HL-60/S4 treated with phorbol 12-myristate 13-acetate at 8.2 ng/mL for 4 days and 3 days (cell line): Measurements from ENCODE around the gene GCAT.

Experiments
- in situ Hi-C: fragments of 300-500 bp; cut with MboI; formaldehyde crosslinking; loops from 2 replicates; pipeline ENCODE4 v1.15.0; 2022; ENCODE audit warnings: low sequenced_read_pairs

GCAT gene

DNA sequence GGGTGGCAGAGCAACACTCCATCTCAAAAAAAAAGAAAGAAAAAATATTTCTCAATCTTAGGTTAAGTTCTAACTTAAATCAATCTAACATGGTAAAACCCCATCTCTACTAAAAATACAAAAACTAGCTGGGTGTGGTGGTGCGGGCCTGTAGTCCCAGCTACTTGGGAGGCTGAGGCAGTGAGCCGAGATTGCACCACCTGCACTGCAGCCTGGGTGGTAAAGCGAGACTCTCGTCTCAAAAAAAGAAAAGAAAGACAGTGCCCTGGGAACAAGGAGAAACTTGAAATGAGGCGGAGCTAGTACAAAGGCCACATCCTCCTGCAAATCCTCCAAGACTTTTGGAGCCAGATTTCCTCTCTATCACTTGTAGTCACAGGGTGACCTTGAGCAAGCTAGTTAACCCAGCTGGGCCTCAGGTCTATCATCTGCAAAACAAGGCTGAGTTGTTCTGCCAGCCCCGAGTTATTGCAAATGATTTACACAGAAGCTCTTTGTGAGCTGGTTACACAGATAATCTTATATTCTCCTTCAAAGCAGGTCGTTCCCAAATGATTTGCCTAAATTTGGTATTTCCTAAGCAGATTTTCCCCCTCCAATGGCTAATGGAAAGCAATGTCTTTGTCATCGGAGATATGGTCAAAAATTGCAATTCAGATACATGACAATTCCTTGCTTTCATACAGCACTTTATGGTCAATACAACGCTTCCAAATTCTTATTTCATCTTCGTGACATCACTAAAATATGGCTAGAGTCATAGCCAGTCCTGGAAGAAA lies 34.5 kb downstream of the GCAT start:
- in situ Hi-C loops = no loop called here

DNA sequence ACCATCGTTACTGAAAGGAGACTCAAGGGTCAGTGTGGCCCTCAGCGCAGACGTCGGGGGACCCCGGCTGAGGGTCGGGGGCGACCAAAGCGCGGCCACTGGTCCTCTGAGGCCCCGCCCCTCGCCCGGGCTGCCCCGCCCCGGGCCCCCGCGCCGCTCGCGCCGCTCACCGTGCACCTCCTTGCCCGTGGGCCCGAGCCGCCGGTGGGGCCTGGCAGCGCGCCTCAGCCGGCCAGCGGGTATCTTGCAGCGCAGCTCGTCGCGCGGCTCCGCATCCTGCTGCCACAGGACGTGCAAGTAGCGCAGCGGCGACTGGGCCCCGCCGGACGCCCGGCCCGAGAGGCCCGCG lies 36.0 kb downstream of the GCAT start:
- in situ Hi-C loops = no loop called here

DNA sequence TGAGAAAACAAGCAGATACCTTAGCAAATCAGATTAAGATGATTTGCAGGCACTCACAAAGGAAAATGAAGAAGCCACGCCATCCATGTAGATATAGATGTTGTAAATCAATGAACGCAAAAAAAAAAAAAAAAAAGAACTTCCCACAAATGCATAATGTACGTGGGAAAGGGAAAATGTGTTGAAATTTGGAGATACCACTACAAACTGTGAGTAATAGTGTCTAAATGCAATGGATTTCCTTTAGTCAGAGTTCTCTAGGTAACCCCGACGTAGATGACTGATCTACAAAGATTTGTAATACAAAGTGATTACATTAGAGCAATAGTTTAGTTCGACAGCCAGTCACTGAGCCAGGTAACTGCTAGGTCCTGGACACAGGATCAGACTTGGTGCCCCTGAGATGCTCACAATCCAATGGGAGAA lies 37.2 kb downstream of the GCAT start:
- in situ Hi-C loops = no loop called here

DNA sequence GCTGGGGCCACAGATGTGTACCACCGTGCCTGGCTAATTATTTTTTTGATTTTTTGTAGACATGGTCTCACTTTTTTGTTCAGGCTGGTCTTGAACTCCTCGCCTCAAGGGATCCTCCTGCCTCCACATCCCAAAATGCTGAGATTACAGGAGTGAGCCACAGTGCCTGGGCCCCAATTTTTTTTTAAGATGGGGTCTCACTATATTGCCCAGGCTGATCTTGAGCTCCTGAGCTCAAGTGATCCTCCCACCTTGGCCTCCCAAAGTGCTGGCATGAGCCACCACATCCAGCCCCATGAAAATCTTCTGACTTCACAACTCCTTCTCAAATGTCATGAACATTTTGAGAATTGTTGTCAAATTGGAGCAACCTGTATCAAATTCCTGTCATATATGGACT lies 38.7 kb downstream of the GCAT start:
- in situ Hi-C loops = no loop called here

DNA sequence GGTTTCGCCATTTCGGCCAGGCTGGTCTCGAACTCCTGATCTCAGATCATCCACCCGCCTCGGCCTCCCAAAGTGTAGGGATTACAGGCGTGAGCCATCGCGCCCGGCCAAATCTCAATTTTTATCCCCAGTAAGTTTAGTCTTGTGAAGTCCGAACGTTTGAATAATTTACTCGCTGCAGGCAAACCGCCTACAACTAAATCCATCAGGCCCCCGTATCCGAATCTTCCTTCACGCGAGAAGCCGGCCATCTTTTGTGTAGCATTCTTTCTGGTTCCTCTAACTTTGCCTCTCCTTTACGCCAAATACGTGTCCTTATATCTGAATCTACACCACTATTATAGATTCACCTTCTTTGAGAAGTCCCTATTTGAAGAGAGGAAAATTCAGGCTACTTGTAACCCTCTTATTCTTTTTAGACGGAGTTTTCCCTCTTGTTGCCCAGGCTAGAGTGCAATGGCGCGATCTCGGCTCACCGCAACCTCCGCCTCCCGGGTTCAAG lies 40.9 kb downstream of the GCAT start:
- in situ Hi-C loops = no loop called here

DNA sequence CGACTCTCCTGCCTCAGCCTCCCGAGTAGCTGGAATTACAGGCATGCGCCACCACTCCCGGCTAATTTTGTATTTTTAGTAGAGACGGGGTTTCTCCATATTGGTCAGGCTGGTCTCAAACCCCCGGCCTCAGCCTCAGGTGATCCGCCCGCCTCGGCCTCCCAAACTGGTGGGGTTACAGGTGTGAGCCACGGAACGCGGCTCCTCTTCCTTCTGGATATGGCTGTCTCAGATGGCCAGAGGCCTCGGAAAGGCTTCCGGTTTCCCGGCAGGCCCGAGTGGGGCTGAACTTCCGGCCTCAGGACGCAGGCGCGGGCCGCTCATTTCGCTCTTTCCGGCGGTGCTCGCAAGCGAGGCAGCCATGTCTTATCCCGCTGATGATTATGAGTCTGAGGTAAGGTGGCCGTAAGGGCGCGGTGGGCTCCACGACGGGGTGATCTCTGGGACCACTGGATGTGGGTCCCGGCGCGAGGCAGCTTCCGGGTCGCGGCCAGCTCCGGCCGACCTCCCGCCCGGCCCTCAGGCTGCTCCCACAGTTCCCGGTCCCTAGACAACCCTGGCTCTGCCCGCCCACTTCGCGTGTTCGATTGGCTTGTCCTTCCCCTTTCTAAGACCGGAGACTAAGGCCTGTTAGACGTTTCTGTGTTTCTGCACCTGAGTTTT lies 41.5 kb downstream of the GCAT start, which contains the start of gene EIF3L:
Gene EIF3L, plus strand, starts transcription at position 331 of the 663 bp plus-strand sequence. Its CDS starts 31 bp downstream, at position 362.
- in situ Hi-C loops = no loop called here

DNA sequence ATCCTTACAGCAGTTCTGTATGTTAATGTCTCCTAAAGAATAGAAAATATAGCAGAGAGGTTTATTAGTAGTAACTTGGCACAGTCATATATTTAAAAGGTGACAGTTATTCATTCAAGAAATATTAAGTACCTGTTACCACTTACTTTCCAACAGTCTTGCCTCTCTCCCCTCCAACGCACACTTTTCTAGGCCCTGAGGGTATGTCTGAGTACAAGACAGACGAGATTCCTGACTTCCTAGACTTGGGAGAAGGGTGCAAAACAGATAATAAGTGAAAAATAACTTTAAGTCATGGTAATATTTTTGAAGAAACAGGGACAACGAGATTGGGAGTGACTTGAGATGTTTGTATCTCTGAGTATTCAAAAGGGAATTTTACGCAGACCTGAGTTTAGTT lies 43.1 kb downstream of the GCAT start:
- in situ Hi-C loops = no loop called here

DNA sequence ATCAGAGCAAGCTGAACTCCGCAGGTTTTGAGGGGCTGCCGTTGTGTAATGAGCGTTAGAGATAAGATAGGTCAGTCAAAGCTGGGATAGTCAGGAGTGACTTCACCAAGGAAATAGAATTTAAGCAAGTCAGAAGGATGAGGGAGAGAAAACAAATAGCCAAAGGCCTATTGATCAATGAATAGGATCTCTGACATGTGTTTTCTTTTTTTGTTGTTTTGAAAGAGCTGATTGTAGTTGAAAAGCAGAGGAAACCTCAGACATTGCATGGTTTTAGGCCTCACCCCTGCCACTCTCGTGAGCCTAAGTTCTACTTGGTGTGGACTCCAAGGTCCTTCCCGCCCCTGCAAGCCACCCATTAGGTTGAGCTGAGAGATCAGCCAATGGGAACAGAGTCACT lies 44.7 kb downstream of the GCAT start:
- in situ Hi-C loops = no loop called here

DNA sequence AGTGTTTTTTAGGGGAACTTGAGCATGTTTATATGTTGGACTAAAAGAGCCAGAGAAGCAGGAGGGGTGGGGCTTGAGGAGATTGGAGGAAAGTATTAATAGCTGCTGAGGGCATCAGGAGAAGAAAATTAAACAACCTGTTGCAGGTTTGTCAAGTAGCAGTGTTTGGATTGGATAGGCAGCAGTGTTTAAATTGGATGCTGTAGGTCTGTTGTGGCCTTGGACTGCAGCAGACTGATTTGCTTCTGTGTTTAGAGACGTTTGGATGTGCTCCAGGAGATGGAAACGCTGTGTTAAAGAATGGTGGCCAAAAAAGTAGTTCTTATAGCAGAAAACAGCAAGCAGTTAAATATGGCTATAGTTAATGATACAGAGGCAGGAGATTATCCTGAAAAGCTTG lies 47.2 kb downstream of the GCAT start:
- in situ Hi-C loops = no loop called here

DNA sequence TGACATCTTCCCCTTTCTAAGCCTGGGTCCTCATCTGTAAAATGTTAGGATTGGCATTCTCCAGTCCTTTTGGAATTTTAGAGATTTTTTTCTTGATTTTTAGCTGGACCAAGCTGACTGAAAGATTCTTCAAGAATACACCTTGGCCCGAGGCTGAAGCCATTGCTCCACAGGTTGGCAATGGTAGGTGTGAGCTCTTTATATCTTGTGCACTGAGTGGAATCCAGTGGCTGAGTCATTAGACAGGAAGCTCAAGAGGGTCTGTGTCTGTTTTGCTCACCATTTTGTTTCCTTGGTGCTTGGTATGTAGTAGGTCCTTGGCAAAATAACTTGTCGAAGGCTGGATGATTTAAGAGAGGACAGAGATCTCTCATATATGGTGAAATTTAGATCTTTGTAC lies 47.7 kb downstream of the GCAT start:
- in situ Hi-C loops = no loop called here

DNA sequence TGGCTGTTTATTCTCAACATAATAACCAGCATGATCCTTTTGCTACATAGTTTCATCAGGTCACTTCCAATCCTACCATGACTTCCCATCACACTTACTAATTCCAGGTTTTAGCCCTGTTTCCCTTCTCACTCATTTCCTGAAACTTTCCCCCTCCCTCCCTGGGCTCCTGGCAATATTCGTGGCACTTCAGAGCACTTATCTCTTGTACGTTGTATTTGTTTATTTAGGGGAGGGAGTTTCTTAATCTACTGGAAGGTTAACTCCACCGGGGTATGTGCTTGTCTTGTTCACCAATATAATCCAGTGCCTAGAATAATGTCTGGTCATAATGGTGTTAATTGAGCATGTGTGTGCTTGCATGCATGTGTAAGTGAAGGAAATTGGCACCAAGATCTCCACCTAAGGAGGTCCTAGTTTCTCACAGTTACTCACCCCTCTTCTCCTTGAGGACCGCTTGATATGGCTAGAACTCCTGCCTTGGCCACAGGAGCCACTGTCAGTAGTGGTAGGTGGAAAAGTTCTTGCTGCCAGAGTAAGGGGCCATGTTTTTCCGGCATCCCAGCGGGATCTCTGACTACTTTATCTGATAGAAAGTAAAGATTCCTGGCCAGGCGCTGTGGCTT lies 53.2 kb downstream of the GCAT start:
- in situ Hi-C loops = no loop called here

DNA sequence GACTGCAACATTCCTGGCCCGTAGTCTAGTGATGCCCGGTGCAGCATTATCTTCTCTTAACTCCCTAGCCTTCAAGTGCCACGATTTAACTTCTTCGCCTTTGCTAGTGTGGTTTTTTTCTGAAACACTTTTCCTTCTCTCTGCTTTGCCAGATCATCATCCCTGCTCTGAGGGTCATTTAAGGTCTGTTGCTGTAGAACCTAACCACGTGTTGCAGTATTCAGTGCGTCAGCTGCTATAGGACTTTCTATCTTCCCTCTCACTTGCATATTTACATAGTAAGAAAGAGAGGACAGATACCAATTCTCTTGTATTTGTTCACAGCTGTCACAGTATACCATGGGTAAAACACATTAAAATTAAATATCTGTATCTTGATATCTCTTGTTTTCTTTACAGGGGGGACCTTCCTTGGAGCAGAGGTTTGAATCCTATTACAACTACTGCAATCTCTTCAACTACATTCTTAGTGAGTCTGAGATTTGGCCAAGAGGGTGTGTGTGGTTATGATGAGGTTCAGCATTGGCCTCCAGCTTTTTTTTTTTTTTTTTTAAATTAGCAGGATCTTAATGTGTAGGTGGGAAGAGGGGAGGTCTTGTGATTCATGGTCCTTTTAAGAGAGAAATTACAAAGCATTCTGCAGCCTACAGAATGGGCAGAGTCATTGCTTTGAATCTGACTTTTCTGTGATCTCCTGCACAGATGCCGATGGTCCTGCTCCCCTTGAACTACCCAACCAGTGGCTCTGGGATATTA lies 55.0 kb downstream of the GCAT start:
- in situ Hi-C loops = no loop called here

DNA sequence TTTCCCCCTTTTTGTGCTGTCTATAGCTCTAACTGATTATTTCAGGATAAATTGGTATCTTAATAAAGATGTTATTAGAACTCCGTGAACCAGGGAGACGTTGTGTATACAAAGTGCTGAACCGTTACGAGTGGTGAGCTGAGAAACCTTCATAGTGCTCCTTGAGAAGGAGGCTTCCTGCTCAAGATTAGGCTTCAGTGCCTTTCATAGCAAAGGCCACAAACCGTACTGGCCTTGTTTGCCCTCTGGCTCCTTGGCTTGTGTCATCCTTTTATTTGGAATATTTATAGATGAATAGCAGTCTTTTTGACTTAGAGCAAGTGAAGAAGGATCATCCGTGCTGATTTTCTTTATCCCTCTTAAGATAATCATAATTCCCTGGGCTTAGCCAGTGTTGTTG lies 57.8 kb downstream of the GCAT start:
- in situ Hi-C loops = no loop called here
